Kidney (tissue), 14 donors: ENCODE results near the gene CALML5. TPM values are rescaled to one million over a fixed set of nuclear protein-coding genes. Genes with fewer than 3 reads are reported as not detected.

ENCODE experiments used
- DNase-seq, 5 donors: peaks; one replicate each; pipeline ENCODE4 v3.0.0-alpha.2; 2013 to 2020
- FAIRE-seq: peaks from 2 replicates; lab custom pipeline; 2012; peaks lifted over from hg19 to GRCh38; lab: Jason Lieb, UNC
- H3K27ac ChIP-seq, 2 donors: one replicate each; pipeline ENCODE4 v1.7.0; 2013; ENCODE audit warnings: low read depth in 2 of 2, low read length in 2 of 2, inconsistent platforms in 1 of 2
- H3K27me3 ChIP-seq: one replicate; pipeline ENCODE4 v1.7.1; 2013; ENCODE audit warnings: low read length, inconsistent platforms; ENCODE audit not compliant: control insufficient read depth, insufficient read depth
- H3K36me3 ChIP-seq, 3 donors: one replicate each; pipeline versions ENCODE4 v1.7.0 to v1.7.1; 2013; ENCODE audit warnings: low read length in 3 of 3, control low read depth in 1 of 3, inconsistent platforms in 1 of 3; ENCODE audit not compliant: insufficient read depth in 3 of 3, control insufficient read depth in 2 of 3
- H3K4me1 ChIP-seq, 3 donors: one replicate each; pipeline versions ENCODE4 v1.7.0 to v1.7.1; 2013; ENCODE audit warnings: low read length in 3 of 3, inconsistent platforms in 1 of 3, low read depth in 1 of 3; ENCODE audit not compliant: control insufficient read depth in 2 of 3, insufficient read depth in 2 of 3
- H3K4me3 ChIP-seq, 3 donors: one replicate each; pipeline versions ENCODE4 v1.7.0 to v1.8.1; 2013; ENCODE audit warnings: low read length in 3 of 3, control low read depth in 1 of 3, inconsistent platforms in 1 of 3
- H3K9ac ChIP-seq, 3 donors: one replicate each; pipeline versions ENCODE4 v1.7.0 to v1.7.1; 2013; ENCODE audit warnings: low read length in 3 of 3, control low read depth in 1 of 3, inconsistent platforms in 1 of 3
- H3K9me3 ChIP-seq, 3 donors: one replicate each; pipeline versions ENCODE4 v1.7.0 to v1.7.1; 2013; ENCODE audit warnings: low read length in 3 of 3, control low read depth in 1 of 3, inconsistent platforms in 1 of 3; ENCODE audit not compliant: control insufficient read depth in 2 of 3, insufficient read depth in 1 of 3
- intact Hi-C: fragments of 100-400 bp; cut with DNase I; formaldehyde crosslinking; loops from one replicate; pipeline ENCODE4 v1.11.1; 2022
- polyA plus RNA-seq: library from polyadenylated mRNA; stranded (reverse); fragments of 350-450 nt; fragmentation: Illumina TruSeq; extraction: RNeasy Lipid Tissue Mini Kit (QIAGEN cat#74804); gene quantifications from one replicate; pipeline ENCODE4 v1.2.3, GENCODE V29; 2014; ENCODE audit warnings: low read depth, low replicate concordance; ENCODE audit not compliant: insufficient read depth
- total RNA-seq: library from RNA; stranded (reverse); fragmentation: NEBNext Ultra II Directional; extraction: Animal tissue kit (Norgen Biotek cat#: 25700); gene quantifications from one replicate; pipeline ENCODE4 v1.2.1, GENCODE V29; 2021
- TF ChIP-seq, protein P1 (sequence below): IDR thresholded peaks from 3 replicates; pipeline ENCODE4 v1.5.1; 2012; ENCODE audit warnings: mild to moderate bottlenecking, moderate library complexity, borderline replicate concordance; ENCODE audit not compliant: insufficient read depth; ENCODE audit errors: extremely low read depth
- donor health status: control.
- donor health status: control.
- donor health status: control.
- donor health status: control.
- donor health status: control.
- donor health status: DM: yes; HTN: yes; CAD: no.
- donor health status: Normal renal cell carcinoma (clear cell type).

The CALML5 gene
- total and polyA plus RNA-seq, 2 donors from 2014 or later, result not detected

GRCh38 chr10:5502061-5502521, 2.7 kb upstream of the CALML5 start:
- Histone ChIP-seq H3K9me3 (no peaks in the 10 kb centered on the region), H3K36me3 (no peaks in the 10 kb centered on the region), H3K4me3 (no peak overlapping the region), H3K27ac (no peak overlapping the region), H3K9ac (no peak overlapping the region), H3K27me3 (no peaks in the 10 kb centered on the region), H3K4me1 (peaks cover 0 to 20% (median 6%) of the 10 kb centered on the region in 3 donors)
- intact Hi-C loops, result no loop called here
- TF ChIP-seq, protein P1, sequence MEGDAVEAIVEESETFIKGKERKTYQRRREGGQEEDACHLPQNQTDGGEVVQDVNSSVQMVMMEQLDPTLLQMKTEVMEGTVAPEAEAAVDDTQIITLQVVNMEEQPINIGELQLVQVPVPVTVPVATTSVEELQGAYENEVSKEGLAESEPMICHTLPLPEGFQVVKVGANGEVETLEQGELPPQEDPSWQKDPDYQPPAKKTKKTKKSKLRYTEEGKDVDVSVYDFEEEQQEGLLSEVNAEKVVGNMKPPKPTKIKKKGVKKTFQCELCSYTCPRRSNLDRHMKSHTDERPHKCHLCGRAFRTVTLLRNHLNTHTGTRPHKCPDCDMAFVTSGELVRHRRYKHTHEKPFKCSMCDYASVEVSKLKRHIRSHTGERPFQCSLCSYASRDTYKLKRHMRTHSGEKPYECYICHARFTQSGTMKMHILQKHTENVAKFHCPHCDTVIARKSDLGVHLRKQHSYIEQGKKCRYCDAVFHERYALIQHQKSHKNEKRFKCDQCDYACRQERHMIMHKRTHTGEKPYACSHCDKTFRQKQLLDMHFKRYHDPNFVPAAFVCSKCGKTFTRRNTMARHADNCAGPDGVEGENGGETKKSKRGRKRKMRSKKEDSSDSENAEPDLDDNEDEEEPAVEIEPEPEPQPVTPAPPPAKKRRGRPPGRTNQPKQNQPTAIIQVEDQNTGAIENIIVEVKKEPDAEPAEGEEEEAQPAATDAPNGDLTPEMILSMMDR, result no peak
- peak in 4 of 5 donors; percentile 44 to 73 (median 54) for DNase-seq
- FAIRE-seq, result no peak

GRCh38 chr10:5500910-5501309, 1.5 kb upstream of the CALML5 start:
- FAIRE-seq (no peak), DNase-seq (peak in 2 of 5 donors; percentile 30 to 35)
- Histone ChIP-seq H3K36me3 (no peaks in the 10 kb centered on the region), H3K27ac (no peak overlapping the region), H3K4me1 (peaks cover 0 to 20% (median 6%) of the 10 kb centered on the region in 3 donors), H3K27me3 (no peaks in the 10 kb centered on the region), H3K4me3 (no peak overlapping the region), H3K9me3 (no peaks in the 10 kb centered on the region), H3K9ac (no peak overlapping the region)
- TF ChIP-seq, protein P1, result no peak
- intact Hi-C loops, result no loop called here

GRCh38 chr10:5500162-5500670, 846 bp upstream of the CALML5 start:
- Histone ChIP-seq H3K27ac (no peak overlapping the region), H3K36me3 (no peaks in the 10 kb centered on the region), H3K4me1 (peaks cover 0 to 20% (median 6%) of the 10 kb centered on the region in 3 donors), H3K27me3 (no peaks in the 10 kb centered on the region), H3K9ac (no peak overlapping the region), H3K9me3 (no peaks in the 10 kb centered on the region), H3K4me3 (no peak overlapping the region)
- intact Hi-C loops, result no loop called here
- TF ChIP-seq, protein P1, result no peak
- DNase-seq (peak in 2 of 5 donors; percentile 15 to 20), FAIRE-seq (no peak)
